GM21528 (cell line): ENCODE results near the gene GADD45B.
"Not testable (repeated sequence)": the region's sequence is repeated elsewhere in the genome, so short reads cannot be mapped to it uniquely, and the experiment has no call there.

Experiments
- ATAC-seq: cut with Tn5 transposase; IDR thresholded peaks from one replicate; pipeline ENCODE4 v1.9.1; 2021; ENCODE audit warnings: mild to moderate bottlenecking, moderate library complexity; ENCODE audit not compliant: unreplicated experiment, low FRiP score

GADD45B gene

DNA sequence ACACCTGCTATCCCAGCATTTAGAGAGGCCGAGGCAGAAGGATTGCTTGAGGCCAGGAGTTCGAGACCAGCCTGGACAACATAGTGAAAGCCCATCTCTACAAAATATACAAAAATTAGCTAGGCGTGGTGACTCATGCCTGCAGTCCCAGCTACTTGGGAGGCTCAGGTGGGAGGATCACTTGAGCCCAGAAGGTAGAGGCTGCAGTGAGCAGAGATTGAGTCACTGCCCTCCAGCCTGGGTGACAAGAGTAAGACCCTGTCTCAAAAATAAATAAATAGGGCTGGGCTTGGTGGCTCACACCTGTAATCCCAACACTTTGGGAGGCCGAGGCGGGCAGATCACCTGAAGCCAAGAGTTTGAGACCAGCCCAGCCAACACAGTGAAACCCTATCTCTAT lies 12.2 kb upstream of the GADD45B start:
- ATAC-seq, result not testable (repeated sequence)

DNA sequence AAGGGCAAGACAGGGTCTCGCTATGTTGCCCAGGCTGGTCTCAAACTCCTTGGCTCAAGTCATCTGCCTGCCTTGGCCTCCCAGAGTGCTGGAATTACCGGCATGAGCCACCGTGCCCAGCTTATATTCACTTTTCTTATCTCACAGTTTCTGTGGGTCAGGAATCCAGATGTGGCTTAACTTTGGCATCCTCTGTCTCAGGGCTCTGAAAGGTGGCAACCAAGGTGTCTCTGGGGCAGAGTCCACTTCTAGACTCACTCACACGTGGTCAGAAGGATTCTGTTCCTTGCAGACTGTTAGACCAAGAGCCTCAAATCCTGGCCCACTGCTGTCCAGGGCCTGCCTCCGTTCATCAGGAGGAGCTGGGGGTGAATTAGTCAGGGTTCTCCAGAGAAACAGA lies 11.5 kb upstream of the GADD45B start:
- no peak for ATAC-seq

DNA sequence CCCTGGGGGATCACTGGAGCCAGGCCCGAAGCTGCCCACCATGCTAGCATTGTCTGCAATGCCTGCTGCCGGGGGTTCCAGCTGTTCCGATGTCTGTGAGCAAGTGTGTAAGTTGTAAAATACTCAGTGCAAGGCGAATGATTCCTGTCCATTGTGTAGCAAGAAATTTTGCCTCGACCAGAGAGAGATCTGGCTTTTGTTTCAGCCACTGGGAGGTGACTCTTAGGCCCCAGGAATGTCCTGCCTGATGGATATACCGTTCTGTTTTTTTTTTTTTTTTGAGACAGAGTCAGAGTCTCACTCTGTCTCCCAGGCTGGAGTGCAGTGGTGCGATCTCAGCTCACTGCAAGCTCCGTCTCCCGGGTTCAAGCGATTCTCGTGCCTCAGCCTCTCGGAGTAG lies 7.3 kb upstream of the GADD45B start:
- ATAC-seq, result no peak

- no peak for ATAC-seq
Measured at GRCh38 chr19:2469102-2469914, 6.6 kb upstream of the GADD45B start.

DNA sequence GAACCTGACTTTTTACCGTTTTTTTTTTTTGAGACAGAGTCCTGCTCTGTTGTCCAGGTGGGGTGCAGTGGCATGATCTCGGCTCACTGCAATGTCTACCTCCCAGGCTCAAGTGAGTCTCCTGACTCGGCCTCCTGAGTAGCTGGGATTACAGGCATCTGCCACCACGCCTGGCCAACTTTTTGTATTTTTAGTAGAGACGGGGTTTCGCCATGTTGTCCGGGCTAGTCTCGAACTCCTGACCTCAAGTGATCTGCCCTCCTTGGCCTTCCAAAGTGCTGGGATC lies 6.1 kb upstream of the GADD45B start:
- ATAC-seq, result not testable (repeated sequence)

DNA sequence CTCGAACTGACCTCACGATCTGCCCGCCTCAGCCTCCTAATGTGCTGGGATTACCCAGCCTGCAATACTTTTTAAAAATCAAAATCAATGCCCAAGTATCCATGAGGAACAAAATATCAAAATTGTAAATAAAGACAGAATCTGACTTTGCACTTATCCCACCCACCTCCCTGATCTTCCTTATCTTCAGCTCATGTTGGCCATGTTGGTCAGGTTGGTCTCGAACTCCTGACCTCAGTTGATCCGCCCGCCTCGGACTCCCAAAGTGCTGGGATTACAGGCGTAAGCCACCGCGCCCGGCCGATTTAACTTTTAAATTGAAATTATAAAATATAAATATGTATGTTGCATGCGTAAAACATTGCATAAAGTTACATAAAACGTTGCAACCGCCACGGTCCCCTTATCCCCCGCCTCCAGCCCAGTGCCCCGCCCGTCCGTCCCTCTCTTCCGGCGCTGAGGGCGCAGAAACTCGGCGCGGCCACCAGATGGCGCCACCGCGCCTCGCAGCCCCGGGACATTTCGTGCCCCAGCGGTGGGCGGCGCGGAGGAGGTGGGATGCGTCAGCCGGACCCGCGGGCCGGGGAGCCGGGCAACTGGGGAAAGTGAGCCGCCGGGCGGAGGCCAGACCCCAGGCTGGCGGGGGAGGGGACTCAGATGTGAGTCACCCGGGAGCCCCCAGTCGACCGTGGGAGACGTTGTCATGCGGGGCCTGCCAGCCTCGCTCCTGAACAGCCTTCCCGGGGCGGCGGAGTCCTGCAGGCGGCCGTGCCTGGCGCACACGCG lies 1.5 kb upstream of the GADD45B start:
- ATAC-seq, result peak; percentile 26

- peak; percentile 8 for ATAC-seq
Measured at GRCh38 chr19:2475018-2475701, 767 bp upstream of the GADD45B start.

GRCh38 chr19:2476451-2477140 lies 669 bp downstream of the GADD45B start:
- ATAC-seq, result no peak

GRCh38 chr19:2477141-2477710 lies 1.3 kb downstream of the GADD45B start:
- ATAC-seq, result no peak

DNA sequence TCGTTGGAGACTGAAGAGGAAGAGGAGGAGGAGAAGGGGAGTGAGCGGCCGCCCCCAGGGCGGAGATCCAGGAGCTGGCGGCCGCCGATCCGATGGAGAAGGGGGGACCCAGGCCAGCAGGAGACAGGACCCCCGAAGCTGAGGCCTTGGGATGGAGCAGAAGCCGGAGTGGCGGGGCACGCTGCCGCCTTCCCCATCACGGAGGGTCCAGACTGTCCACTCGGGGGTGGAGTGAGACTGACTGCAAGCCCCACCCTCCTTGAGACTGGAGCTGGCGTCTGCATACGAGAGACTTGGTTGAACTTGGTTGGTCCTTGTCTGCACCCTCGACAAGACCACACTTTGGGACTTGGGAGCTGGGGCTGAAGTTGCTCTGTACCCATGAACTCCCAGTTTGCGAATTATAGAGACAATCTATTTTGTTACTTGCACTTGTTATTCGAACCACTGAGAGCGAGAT lies 1.8 kb downstream of the GADD45B start:
- no peak for ATAC-seq

DNA sequence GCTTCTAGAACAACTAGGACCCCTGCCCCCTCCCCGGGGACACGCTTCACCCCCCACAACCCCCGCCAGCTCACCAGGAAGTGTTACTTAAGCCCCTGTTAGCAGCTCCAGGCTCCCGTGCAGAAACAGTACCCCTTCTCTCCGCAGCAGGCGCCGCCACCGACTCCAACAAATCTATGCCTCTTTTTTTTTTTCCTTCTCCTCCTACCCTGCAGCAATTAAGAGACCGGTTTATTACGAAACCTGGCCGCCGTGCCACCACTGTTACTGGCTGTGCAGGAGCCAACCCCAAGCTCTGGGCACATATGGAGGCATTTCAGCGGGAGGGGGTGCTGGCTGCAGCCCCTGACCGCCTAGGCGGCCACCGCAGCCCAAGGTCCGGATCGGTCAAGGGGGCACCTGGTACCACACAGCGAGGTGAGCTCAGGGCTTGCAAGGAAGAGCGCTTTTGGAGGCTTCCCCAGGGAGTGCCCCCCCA lies 2.4 kb downstream of the GADD45B start:
- ATAC-seq, result no peak

DNA sequence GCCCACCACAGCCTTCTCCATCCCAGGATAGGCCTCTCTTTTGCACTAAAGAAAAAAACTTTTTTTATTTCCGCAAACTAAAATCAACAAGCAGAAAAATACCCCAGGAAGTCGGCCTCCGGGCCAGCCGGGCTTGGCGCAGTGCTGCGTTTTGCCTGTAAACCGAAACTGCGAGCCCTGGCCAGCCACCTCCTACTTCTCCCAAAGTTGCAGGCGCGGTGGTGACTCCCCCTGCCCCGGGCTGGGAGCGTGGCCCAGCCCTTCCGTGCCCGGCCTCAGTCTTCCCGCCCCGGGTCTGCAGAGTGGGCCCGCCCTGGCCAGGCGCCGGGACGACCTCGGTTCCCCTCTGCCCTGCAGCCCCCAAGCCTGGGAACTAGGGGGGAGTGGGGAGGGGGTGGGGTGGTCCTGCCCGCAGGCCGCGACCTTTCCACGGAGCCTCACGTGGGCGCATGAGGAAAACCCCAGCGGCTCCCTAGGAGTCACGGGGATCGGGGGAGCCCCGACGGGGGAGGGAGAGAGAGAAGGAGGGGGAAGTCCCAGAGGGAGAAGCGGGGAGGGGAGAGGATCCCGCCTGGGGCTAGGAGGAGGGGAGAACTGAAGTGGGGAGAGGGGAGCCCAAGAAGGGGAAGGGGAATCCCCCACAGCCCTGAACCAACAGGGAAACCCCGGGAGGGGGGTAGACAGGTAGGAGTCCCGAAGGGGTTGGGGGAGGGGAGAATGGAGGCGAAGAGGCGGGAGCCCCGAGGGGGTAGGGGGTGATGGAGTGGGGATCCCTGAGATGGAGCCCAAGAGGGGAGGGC lies 3.0 kb downstream of the GADD45B start:
- no peak for ATAC-seq

GRCh38 chr19:2479556-2480194 lies 3.7 kb downstream of the GADD45B start:
- no peak for ATAC-seq

DNA sequence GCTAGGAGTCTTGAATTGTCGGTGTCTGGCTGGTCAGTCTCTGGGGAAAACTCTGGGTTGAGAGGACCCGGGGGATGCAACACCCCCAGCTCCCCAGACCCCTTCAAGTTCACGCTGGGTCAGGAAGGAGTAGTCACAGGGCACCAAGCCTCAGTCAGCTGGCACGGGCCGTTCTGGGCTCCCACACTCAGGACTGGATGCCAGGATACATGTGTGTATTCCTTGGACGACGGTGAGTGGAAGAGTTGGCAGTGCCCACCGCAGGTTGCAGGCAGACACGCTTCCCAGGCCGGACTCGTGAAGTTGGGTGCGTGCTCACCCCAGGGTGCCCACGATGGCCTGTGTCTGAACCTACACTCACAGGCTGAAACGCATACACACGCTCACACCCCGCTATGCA lies 5.5 kb downstream of the GADD45B start:
- ATAC-seq, result no peak

DNA sequence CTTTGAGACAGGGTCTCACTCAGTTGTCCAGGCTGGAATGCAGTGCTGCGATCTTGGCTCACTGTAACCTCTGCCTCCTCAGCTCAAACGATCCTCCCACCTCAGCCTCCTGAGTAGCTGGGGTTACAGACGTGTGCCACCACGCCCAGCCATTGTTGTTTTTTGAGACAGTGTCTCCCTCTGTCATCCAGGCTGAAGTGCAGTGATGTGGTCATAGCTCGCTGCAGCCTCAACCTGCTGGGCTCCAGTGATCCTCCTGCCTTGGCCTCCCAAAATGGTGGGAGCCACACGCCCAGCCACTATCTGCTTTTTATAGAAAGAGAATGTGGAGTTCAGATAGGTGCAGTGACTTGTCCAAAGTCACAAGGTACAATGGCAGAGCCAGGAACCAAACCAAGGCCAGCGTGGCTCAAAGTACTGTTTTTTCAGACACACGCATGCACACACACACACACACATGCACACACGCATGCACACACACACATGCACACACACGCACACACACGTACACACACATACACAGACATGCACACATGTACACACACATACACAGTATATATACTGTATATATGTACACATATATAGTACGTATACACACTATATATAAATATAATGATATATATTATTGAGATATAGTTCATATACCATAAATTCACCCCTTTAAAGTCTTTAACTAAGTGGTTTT lies 6.6 kb downstream of the GADD45B start:
- no peak for ATAC-seq

- no peak for ATAC-seq
Measured at GRCh38 chr19:2483084-2483483, 7.2 kb downstream of the GADD45B start.

- ATAC-seq, result no peak
Measured at GRCh38 chr19:2483484-2484151, 7.7 kb downstream of the GADD45B start.
